ENCODE measurements around the gene CYFIP1. TPM values are rescaled to one million over a fixed set of nuclear protein-coding genes. Genes with fewer than 3 reads are reported as not detected.

The CYFIP1 gene
- total and polyA plus RNA-seq, 2 of the 8 experiments (the other 6 are each of a cell fraction or from before 2014, with no cell fraction given), result 38.6 to 81.7 TPM

GRCh38 chr15:22877117-22877516 lies 103.1 kb downstream of the CYFIP1 start (continued):
- TF ChIP-seq RAD21 (IDR thresholded peaks at IDR 0.05 in 1 of 2, conservative IDR thresholded peaks at IDR 0.05 in 1 of 2; ENCODE audit: low read depth in 2 of 2, low read length in 2 of 2), result no peak

All from H1 (cell line).